GM21390 (cell line): ENCODE results near the gene CDADC1.

Source experiments
- ATAC-seq: cut with Tn5 transposase; IDR thresholded peaks from one replicate; pipeline ENCODE4 v1.9.1; 2021; ENCODE audit not compliant: unreplicated experiment

CDADC1 gene

GRCh38 chr13:49247643-49248621, at the start of gene CDADC1:
Gene CDADC1, plus strand, starts transcription at chr13:49247925. Its CDS starts 113 bp downstream, at chr13:49248038.
- peak; percentile 97 for ATAC-seq

- no peak for ATAC-seq
Observed at GRCh38 chr13:49206641-49207040, 41.1 kb upstream of the CDADC1 start.

- no peak for ATAC-seq
Observed at GRCh38 chr13:49208619-49209018, 39.1 kb upstream of the CDADC1 start.

GRCh38 chr13:49210114-49210513, 37.6 kb upstream of the CDADC1 start:
- no peak for ATAC-seq

GRCh38 chr13:49210669-49211068, 37.1 kb upstream of the CDADC1 start:
- ATAC-seq = no peak

GRCh38 chr13:49213539-49213938, 34.2 kb upstream of the CDADC1 start:
- ATAC-seq = no peak

GRCh38 chr13:49213997-49214916, 33.5 kb upstream of the CDADC1 start:
- ATAC-seq = no peak

- peak; percentile 66 for ATAC-seq
Observed at GRCh38 chr13:49214917-49215376, 32.8 kb upstream of the CDADC1 start.

GRCh38 chr13:49216334-49216733, 31.4 kb upstream of the CDADC1 start:
- no peak for ATAC-seq

GRCh38 chr13:49217962-49218492, 29.7 kb upstream of the CDADC1 start:
- no peak for ATAC-seq

- ATAC-seq = no peak
Observed at GRCh38 chr13:49218493-49219051, 29.2 kb upstream of the CDADC1 start.

- no peak for ATAC-seq
Observed at GRCh38 chr13:49219647-49220035, 28.1 kb upstream of the CDADC1 start.

- no peak for ATAC-seq
Observed at GRCh38 chr13:49220036-49220855, 27.5 kb upstream of the CDADC1 start, which contains the start of gene MLNR. Gene MLNR, plus strand, starts transcription at chr13:49220338. Its CDS starts 0 bp downstream, at chr13:49220338.

GRCh38 chr13:49220856-49221589, 26.7 kb upstream of the CDADC1 start:
- ATAC-seq = no peak

GRCh38 chr13:49221590-49221965, 26.1 kb upstream of the CDADC1 start:
- no peak for ATAC-seq

- no peak for ATAC-seq
Observed at GRCh38 chr13:49225223-49226042, 22.3 kb upstream of the CDADC1 start.

- ATAC-seq = no peak
Observed at GRCh38 chr13:49226613-49227012, 21.1 kb upstream of the CDADC1 start.

GRCh38 chr13:49234741-49235140, 13.0 kb upstream of the CDADC1 start:
- no peak for ATAC-seq
